Measurements from ENCODE around the gene KCTD20.

KCTD20 gene

DNA sequence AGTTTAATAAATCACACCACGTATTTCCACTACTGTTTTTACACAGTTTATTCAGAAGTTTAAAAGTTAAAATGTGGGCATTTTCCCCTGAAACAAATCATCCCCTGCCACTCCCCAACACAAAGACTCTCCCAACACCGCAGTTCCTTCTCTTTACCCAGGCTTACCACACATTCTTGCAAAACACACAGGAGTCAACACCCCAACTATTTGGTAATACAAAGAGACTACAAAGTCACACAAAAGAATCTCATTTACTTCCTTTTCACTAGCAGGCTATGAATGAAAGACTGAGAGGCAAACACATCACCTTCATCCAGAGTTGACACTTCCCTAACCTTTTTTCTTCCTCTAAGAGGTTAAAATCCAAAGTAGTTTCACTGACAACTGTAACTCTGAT lies 51.1 kb downstream of the KCTD20 start:
- DNase-seq (ENCODE audit: low read depth in 2 of 2) = no peak

- DNase-seq (ENCODE audit: low read depth in 2 of 2) = no peak
Measured at GRCh38 chr6:36495086-36495485, 52.3 kb downstream of the KCTD20 start.

- DNase-seq (ENCODE audit: low read depth in 2 of 2) = no peak
Measured at GRCh38 chr6:36499918-36500317, 57.1 kb downstream of the KCTD20 start.

GRCh38 chr6:36501686-36502085 lies 58.9 kb downstream of the KCTD20 start:
- no peak for DNase-seq (ENCODE audit: low read depth in 2 of 2)

GRCh38 chr6:36504181-36504580 lies 61.4 kb downstream of the KCTD20 start:
- DNase-seq (ENCODE audit: low read depth in 2 of 2) = no peak

DNA sequence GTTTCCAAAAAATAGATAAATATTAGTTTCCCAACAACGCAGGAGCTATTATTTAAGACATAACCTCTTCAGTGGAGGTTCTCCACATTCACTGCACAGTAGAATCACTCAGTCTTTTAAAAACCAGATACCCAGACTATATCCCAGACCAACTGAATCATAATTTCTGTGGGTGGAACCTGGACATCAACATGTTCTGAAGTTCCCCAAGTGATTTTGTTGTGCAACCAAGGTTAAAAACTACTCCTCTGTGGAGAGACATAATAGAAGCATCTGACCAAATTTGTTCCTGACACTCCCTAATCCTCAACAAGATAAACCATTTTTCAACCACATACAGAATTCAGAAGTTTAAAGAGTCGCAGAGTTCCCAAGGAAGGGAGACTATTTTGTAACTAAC lies 62.2 kb downstream of the KCTD20 start:
- DNase-seq (ENCODE audit: low read depth in 2 of 2) = no peak

DNA sequence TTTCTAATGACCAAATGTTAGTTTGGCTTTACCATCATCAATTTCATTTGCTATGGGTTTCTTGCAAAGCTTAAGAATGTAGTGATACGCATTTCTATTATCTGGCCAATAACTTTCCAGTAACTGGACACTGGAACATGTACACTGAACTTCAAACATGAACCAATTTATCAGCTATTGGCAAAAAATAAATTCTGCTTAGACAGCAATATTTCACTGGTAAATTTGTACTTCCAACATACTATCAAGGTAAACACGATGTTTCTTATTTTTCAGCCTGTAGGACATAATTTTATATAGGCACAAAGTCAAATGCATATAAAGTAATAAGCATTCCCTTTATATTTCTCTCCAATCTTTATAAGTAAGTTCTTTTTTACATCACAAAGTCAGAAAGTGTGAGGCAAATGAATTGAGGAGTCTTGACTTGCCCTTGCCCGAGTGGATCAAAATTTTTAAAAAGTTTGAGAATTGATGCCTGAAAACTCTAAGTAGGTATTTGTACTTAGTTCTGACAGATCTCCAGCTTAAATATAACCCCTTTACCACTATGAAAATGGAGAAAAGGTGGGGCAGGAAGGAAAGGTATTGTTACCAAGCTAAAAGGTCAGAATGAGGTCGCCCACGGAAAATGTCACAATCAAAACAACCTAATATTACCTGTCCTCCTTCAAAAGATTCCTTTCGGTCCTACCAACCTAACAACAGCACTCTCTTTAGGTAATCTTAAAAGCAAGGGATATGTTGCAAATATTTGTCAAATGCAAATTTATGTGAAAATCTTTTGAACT lies 63.1 kb downstream of the KCTD20 start:
- DNase-seq (ENCODE audit: low read depth in 2 of 2) = no peak

DNA sequence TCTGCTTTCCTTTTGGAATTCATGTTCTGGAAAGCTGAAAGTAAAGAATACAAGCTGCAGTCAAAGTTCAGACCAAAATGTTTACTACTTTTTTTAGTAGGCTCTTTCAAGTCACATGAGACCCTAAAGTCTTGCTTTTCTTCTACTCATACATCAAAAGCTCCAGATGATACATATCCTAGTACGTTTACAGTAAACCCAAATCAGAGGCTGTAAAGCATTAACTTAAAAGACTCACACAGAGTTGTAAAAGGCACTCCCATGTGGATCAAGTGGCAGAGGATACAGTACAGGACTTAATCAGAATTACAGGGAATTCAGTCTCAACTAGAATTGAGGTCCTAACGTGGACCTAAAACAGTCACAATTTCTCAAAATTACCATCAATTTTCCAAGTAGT lies 63.8 kb downstream of the KCTD20 start:
- DNase-seq (ENCODE audit: low read depth in 2 of 2) = no peak

- DNase-seq (ENCODE audit: low read depth in 2 of 2) = no peak
Measured at GRCh38 chr6:36508532-36508931, 65.7 kb downstream of the KCTD20 start.

DNA sequence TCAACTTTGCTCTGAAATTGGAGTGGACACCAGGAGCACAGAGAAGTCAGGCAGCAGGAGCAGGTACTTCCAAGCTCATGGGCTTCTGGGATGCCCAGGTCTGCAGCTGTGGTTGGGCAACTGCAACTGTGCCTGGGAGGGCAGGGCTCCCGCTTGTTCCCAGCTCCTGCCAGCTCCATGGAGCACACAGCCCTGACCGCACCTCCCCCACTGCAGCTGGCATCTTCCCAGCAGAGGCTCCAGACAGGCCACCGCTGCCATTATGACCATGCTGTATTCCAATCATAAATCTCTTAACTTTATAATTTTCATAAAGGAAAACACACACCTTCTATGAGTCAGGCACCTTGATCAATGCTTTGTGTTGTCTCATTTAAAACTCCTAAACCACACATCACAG lies 67.6 kb downstream of the KCTD20 start:
- DNase-seq (ENCODE audit: low read depth in 2 of 2) = no peak

DNA sequence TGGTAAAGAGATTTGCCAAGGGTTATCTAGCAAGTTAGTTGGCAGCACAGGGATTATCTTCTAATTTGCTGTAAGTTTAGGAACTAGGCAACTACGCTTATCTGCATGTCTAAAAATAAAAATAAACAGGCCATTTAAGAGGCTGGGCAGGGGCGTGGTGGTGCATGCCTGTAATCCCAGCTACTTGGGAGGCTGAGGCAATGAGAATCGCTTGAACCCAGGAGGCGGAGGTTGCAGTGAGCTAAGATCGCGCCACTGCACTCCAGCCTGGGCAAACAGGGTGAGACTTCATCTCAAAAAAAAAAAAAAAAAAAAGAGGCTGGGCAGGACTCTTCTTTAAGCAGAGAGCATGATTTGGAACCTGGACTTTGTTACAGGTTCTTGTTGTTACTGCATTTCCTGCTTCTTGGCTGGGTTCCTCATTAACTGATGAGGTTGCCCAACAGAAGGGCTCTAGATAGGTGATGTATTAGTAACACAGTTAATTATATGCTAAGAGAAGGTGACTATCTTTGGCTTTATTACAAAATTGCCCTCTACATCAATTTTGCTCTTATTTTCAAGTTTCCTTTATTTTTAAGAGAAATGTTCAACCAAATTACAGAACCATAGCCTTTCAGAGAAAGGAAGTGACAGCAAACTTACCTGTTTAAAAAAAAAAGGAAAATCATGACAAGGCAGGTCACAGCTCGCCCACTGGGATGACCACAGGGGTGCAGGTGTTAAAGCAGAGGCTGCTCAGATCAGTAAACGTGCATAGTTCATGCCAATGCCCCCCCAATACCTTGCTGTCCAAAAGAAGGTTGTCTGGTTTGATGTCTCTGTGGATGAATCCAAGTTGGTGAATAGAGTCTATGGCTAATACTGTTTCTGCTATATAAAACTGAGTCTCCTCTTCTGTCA lies 72.0 kb downstream of the KCTD20 start:
- no peak for DNase-seq (ENCODE audit: low read depth in 2 of 2)

GRCh38 chr6:36515844-36516243 lies 73.0 kb downstream of the KCTD20 start:
- no peak for DNase-seq (ENCODE audit: low read depth in 2 of 2)

DNA sequence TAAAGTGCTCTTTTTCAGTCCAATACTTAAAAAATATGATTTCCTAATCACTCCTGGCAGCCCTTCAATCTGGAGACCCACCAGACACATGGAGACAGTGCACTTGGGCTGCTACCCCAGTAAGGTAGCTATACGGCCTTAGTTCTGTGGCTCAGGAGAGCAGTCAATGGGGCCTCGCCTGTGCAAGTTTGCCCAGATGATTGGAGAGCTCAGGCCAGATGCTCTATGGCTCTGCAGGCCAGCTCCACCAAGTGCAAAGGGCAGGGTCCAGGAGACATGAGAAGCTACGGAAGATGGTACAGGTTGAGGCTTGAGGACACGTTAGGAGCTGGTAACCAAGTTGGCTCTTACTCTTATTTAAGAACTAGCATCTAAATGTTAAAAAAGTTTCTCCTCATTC lies 73.8 kb downstream of the KCTD20 start:
- no peak for DNase-seq (ENCODE audit: low read depth in 2 of 2)

DNA sequence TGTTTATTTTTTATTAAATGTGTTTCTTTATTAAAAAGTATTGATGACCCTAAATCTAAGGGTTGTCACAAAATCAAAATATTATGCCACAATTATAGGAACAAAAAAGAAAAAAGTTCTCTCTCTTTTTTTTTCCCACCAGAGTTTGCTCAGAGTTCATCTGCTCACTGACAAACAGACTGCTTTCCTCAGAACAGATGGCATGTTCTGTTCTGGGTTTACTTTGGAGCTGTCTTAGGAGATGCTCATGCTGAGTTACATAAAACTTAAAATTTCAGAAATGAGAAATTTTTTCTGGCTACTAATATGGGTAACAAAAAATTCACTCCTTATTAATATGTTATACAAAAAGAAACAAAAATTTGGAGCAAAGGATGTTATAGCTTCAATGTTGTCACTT lies 74.2 kb downstream of the KCTD20 start:
- no peak for DNase-seq (ENCODE audit: low read depth in 2 of 2)

DNA sequence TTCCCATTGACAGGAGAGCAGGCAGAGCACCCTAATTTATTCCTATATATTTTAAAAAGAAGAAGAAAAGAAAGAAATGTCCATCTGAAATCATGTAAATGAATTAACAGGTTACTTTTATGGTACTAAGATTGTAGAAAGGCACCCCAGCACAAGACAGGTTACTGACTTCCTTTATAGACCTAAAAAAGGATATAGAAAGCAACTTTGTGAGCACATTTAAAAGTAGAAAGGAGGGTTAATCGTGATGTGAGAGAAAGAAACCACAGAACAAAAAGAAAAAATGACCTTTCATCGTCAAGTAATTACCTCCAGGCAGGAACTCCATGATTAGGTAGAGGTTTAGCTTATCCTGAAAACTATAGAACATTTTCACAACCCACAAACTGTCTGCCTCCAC lies 74.6 kb downstream of the KCTD20 start:
- no peak for DNase-seq (ENCODE audit: low read depth in 2 of 2)

DNA sequence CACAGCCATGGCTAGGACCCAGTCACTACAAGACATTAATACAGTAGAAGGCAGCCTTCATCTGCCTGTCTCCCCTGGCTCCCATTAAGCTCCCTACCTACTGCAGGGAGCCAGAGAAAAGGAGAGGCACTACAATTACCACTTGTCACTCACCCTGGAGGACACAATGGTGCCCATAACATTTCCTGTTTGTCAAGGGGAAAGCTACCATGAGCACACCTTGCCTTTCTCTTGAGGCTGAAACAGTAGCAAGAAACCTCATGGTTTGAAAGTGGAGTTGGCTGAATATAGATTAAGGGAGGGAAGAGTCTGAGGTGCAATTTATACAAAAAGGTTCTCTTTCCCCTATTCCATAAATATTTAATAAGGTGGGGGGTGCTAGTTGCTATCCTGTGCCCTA lies 76.6 kb downstream of the KCTD20 start:
- no peak for DNase-seq (ENCODE audit: low read depth in 2 of 2)

DNA sequence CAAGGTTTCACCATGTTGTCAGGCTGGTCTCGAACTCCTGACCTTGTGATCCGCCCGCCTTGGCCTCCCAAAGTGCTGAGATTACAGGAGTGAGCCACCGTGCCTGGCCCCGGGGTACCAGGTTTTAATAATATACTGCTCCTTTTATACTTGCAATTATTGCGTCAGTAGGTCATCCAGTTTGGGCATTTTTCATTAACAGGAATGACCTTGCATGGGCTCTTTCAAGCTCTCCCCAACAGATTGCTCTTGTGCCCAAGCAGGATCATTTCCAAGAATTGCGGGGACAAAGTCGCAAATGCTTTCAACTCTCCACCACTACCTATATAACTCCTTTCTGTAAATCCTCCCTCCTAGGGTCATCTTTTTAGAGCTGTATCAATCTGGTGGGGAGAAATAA lies 80.7 kb downstream of the KCTD20 start:
- DNase-seq (ENCODE audit: low read depth in 2 of 2) = no peak

GRCh38 chr6:36523936-36524499 lies 81.2 kb downstream of the KCTD20 start:
- DNase-seq (ENCODE audit: low read depth in 2 of 2) = no peak

DNA sequence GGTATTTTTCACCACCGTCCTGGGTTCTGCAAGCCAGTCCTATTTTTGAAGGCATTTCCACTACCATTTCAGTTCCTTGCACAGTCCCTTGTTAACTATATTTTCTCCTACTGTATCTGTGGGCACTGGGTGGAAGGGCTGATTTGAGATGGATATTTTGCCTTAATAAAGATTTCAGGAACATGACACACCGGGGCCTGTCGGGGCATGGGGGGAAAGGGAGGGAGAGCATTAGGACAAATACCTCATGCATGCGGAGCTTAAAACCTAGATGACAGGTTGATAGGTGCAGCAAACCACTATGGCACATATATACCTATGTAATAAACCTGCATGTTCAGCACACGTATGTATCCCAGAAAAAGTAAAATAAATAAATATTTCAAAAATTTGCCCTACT lies 82.1 kb downstream of the KCTD20 start:
- DNase-seq (ENCODE audit: low read depth in 2 of 2) = no peak

GRCh38 chr6:36525346-36525745 lies 82.5 kb downstream of the KCTD20 start:
- no peak for DNase-seq (ENCODE audit: low read depth in 2 of 2)

GRCh38 chr6:36526066-36526465 lies 83.3 kb downstream of the KCTD20 start:
- DNase-seq (ENCODE audit: low read depth in 2 of 2) = no peak

DNA sequence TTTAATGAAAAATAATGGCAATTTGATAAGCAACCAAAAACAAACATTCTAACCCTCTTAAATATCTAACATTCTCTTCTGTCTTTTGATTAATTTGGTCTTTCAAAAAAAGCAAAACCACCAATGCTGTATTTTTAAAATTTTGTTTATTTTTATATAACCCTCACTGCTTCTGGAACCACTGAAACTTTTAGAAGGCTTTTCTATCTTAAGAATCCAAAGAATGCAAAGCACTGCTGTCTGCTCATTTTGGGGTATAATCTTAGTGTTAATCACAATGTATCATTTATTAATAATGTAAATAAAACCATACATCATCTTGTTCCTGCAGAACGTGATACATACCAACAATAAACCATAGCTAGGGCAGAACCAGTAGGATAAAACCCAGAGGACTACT lies 90.5 kb downstream of the KCTD20 start:
- DNase-seq (ENCODE audit: low read depth in 2 of 2) = no peak
